ENCODE data around the gene CD8B.

Gene CD8B

GRCh38 chr2:86770816-86771301, 90.8 kb downstream of the CD8B start:
- no peak for DNase-seq (ENCODE audit: low read depth)

DNA sequence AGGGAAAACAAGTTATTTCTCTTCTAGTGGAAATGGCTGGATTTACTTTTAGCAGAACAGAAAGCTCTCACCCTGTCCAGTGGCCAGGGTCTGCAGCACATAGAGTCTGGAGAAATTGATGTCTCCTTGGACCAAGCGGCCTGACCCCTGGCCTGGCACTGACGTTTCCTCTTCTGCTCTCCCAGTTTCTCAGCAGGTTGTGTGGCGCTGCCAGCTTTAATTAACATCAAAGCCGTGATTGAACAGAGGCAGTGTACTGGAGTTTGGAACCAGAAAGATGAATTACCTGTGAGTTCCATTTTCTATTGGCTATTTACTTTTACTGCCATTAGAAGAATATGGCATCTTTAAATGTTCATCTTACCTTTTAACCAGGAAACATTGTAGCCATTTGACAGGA, 91.8 kb downstream of the CD8B start:
- no peak for DNase-seq (ENCODE audit: low read depth)

DNA sequence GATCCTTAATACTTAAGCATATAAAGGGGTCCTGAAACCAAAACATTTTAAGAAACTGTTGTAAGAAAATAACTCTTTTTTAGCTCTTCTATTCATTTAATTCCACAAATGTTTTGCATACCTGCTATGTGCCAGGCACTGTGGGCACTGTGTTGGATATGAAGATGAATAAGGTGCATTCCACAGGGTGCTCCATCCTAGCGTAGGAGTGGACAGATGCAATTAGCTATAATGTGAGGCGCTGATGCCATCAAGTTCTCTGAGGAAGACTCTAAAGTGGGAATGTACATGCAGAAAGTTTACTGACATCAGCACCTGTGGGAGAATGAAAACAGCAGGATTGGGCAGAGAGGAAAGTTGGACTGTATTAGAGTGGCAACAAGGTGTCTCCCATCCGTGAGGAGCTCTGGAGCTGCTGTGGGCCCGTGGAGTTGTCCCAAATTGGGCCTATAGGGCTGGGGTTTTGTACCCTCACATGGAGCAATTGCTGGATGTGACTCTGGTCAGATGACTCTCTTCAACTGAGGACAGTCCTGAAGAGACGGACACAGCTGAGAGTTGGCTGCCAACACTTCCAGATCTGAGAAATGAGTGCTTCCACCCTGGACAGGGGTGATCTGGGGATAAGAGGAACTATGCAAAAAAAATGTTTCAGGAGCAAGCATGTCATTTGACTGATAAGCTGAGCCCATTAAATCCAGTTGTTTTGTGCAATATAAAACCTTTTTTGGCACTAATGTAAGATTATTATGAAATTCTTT, 93.3 kb downstream of the CD8B start:
- DNase-seq (ENCODE audit: low read depth), result no peak
